ENCODE data around the gene SCNN1G. TPM values are rescaled to one million over a fixed set of nuclear protein-coding genes. Genes with fewer than 3 reads are reported as not detected.
A peak's percentile ranks its signal among the peaks of the same experiment; 100 is the strongest.

The SCNN1G gene
- total and polyA plus RNA-seq, 9 of the 15 experiments (the other 6 are each of a cell fraction or from before 2014, with no cell fraction given), result not detected

GRCh38 chr16:23225634-23226033, 43.1 kb downstream of the SCNN1G start (continued):
- TF ChIP-seq BHLHE40 (IDR thresholded peaks at IDR 0.05; ENCODE audit: low read length) (no peak), ZNF280A (IDR thresholded peaks at IDR 0.05; ENCODE audit: low read depth, partially characterized antibody) (no peak)

- POLR2A ChIA-PET, result interaction anchor here (0.6 kb wide), 1 partner anchor 9 kb away, joined by 3 read pairs; no protein-coding TSS in a partner anchor
- TF ChIP-seq NR0B1 (IDR thresholded peaks at IDR 0.05; ENCODE audit: partially characterized antibody) (no peak), L3MBTL2 (IDR thresholded peaks at IDR 0.05) (peak; percentile 82), SP1 (CRISPR knock-in tag; IDR thresholded peaks at IDR 0.05) (no peak)
- TF ChIP-seq, protein P1, sequence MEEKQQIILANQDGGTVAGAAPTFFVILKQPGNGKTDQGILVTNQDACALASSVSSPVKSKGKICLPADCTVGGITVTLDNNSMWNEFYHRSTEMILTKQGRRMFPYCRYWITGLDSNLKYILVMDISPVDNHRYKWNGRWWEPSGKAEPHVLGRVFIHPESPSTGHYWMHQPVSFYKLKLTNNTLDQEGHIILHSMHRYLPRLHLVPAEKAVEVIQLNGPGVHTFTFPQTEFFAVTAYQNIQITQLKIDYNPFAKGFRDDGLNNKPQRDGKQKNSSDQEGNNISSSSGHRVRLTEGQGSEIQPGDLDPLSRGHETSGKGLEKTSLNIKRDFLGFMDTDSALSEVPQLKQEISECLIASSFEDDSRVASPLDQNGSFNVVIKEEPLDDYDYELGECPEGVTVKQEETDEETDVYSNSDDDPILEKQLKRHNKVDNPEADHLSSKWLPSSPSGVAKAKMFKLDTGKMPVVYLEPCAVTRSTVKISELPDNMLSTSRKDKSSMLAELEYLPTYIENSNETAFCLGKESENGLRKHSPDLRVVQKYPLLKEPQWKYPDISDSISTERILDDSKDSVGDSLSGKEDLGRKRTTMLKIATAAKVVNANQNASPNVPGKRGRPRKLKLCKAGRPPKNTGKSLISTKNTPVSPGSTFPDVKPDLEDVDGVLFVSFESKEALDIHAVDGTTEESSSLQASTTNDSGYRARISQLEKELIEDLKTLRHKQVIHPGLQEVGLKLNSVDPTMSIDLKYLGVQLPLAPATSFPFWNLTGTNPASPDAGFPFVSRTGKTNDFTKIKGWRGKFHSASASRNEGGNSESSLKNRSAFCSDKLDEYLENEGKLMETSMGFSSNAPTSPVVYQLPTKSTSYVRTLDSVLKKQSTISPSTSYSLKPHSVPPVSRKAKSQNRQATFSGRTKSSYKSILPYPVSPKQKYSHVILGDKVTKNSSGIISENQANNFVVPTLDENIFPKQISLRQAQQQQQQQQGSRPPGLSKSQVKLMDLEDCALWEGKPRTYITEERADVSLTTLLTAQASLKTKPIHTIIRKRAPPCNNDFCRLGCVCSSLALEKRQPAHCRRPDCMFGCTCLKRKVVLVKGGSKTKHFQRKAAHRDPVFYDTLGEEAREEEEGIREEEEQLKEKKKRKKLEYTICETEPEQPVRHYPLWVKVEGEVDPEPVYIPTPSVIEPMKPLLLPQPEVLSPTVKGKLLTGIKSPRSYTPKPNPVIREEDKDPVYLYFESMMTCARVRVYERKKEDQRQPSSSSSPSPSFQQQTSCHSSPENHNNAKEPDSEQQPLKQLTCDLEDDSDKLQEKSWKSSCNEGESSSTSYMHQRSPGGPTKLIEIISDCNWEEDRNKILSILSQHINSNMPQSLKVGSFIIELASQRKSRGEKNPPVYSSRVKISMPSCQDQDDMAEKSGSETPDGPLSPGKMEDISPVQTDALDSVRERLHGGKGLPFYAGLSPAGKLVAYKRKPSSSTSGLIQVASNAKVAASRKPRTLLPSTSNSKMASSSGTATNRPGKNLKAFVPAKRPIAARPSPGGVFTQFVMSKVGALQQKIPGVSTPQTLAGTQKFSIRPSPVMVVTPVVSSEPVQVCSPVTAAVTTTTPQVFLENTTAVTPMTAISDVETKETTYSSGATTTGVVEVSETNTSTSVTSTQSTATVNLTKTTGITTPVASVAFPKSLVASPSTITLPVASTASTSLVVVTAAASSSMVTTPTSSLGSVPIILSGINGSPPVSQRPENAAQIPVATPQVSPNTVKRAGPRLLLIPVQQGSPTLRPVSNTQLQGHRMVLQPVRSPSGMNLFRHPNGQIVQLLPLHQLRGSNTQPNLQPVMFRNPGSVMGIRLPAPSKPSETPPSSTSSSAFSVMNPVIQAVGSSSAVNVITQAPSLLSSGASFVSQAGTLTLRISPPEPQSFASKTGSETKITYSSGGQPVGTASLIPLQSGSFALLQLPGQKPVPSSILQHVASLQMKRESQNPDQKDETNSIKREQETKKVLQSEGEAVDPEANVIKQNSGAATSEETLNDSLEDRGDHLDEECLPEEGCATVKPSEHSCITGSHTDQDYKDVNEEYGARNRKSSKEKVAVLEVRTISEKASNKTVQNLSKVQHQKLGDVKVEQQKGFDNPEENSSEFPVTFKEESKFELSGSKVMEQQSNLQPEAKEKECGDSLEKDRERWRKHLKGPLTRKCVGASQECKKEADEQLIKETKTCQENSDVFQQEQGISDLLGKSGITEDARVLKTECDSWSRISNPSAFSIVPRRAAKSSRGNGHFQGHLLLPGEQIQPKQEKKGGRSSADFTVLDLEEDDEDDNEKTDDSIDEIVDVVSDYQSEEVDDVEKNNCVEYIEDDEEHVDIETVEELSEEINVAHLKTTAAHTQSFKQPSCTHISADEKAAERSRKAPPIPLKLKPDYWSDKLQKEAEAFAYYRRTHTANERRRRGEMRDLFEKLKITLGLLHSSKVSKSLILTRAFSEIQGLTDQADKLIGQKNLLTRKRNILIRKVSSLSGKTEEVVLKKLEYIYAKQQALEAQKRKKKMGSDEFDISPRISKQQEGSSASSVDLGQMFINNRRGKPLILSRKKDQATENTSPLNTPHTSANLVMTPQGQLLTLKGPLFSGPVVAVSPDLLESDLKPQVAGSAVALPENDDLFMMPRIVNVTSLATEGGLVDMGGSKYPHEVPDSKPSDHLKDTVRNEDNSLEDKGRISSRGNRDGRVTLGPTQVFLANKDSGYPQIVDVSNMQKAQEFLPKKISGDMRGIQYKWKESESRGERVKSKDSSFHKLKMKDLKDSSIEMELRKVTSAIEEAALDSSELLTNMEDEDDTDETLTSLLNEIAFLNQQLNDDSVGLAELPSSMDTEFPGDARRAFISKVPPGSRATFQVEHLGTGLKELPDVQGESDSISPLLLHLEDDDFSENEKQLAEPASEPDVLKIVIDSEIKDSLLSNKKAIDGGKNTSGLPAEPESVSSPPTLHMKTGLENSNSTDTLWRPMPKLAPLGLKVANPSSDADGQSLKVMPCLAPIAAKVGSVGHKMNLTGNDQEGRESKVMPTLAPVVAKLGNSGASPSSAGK (IDR thresholded peaks at IDR 0.05), result peak; percentile 68
These were observed 45.0 kb downstream of the SCNN1G start for GRCh38 chr16:23227529-23227928.

More at GRCh38 chr16:23227529-23227928, 45.0 kb downstream of the SCNN1G start:
- Histone ChIP-seq H3K9ac (ENCODE audit: insufficient read depth in 1 of 2, low read depth in 2 of 2, low read length in 2 of 2) (no peak overlapping the region), H3K9me1 (ENCODE audit: control insufficient read depth, insufficient read depth, low read length) (no peaks in the 10 kb centered on the region), H3K4me3 (no peak overlapping the region), H3K4me1 (replicated peaks in 1 of 2; ENCODE audit: control insufficient read depth in 2 of 2, insufficient read depth in 2 of 2, low read length in 2 of 2) (no peaks in the 10 kb centered on the region; a peak in 1 of 5 replicates), H3K27ac (ENCODE audit: extremely low read depth, low read depth, low read length) (no peak overlapping the region), H3K9me3 (replicated peaks; ENCODE audit: control insufficient read depth, insufficient read depth, low read depth, low read length) (no peaks in the 10 kb centered on the region), H2AFZ (ENCODE audit: low read depth, low read length) (0 out of 2 replicates have a peak overlapping the region, but pooled peaks have one; percentile 28), H3K36me3 (ENCODE audit: control insufficient read depth, insufficient read depth, low read length) (no peaks in the 10 kb centered on the region), H3K79me2 (ENCODE audit: control insufficient read depth, insufficient read depth, low read length) (no peaks in the 10 kb centered on the region), H4K20me1 (replicated peaks; ENCODE audit: control insufficient read depth, insufficient read depth, low read length) (no peaks in the 10 kb centered on the region), H3K27me3 (ENCODE audit: control insufficient read depth in 2 of 2, insufficient read depth in 2 of 2, low read length in 2 of 2) (peaks cover 12 to 31% of the 10 kb centered on the region in 2 experiments; a peak in 3 of 5 replicates), H3K4me2 (ENCODE audit: insufficient read depth, low read length) (no peak overlapping the region; the same call in 1 of the 2 replicates)
- in situ Hi-C loops (cut with MboI), result no loop called here
- DNase-seq (ENCODE audit: extremely low read depth in 1 of 4, low spot score in 3 of 4) (peak; percentile 20 to 76 (median 67)), FAIRE-seq (peak; percentile 42), ATAC-seq (peak; percentile 83)
- intact Hi-C loops (cut with micrococcal nuclease), result no loop called here
- CTCF ChIA-PET (ENCODE audit: low intra/inter-chr PET ratio), result no interaction called here
- no TSS peak for BruUV-seq (replicated peaks)
- WGBS (ENCODE audit: insufficient coverage, low coverage, missing lambda C conversion rate), result 2% methylated on average over 4 of the region's 4 CpGs
